ENCODE measurements around the gene EXOSC1.
"Not testable (repeated sequence)": the region's sequence is repeated elsewhere in the genome, so short reads cannot be mapped to it uniquely, and the experiment has no call there.

Gene EXOSC1

GRCh38 chr10:97483506-97483905 lies 37.7 kb upstream of the EXOSC1 start:
- TF ChIP-seq CTCF (IDR thresholded peaks at IDR 0.05; ENCODE audit: low read depth, low read length): no peak
- peak; percentile 18 to 33 for DNase-seq (ENCODE audit: low read depth in 2 of 2)
- no peak overlapping the region for H3K4me3 ChIP-seq (replicated peaks in 1 of 2; ENCODE audit: low read depth in 2 of 2, low read length in 2 of 2)

- TF ChIP-seq CTCF (IDR thresholded peaks at IDR 0.05; ENCODE audit: low read depth, low read length): no peak
- no peak for DNase-seq (ENCODE audit: low read depth in 2 of 2)
- H3K4me3 ChIP-seq (replicated peaks in 1 of 2; ENCODE audit: low read depth in 2 of 2, low read length in 2 of 2): no peak overlapping the region
Observed at GRCh38 chr10:97482381-97482780, 36.6 kb upstream of the EXOSC1 start.

GRCh38 chr10:97481071-97481470 lies 35.3 kb upstream of the EXOSC1 start:
- no peak for TF ChIP-seq CTCF (IDR thresholded peaks at IDR 0.05; ENCODE audit: low read depth, low read length)
- DNase-seq (ENCODE audit: low read depth in 2 of 2): no peak
- no peak overlapping the region for H3K4me3 ChIP-seq (replicated peaks in 1 of 2; ENCODE audit: low read depth in 2 of 2, low read length in 2 of 2)

GRCh38 chr10:97479939-97480338 lies 34.1 kb upstream of the EXOSC1 start:
- no peak overlapping the region for H3K4me3 ChIP-seq (replicated peaks in 1 of 2; ENCODE audit: low read depth in 2 of 2, low read length in 2 of 2)
- DNase-seq (ENCODE audit: low read depth in 2 of 2): no peak
- no peak for TF ChIP-seq CTCF (IDR thresholded peaks at IDR 0.05; ENCODE audit: low read depth, low read length)

- not testable (repeated sequence) for H3K4me3 ChIP-seq (replicated peaks in 1 of 2; ENCODE audit: low read depth in 2 of 2, low read length in 2 of 2)
Observed at GRCh38 chr10:97479410-97479809, 33.6 kb upstream of the EXOSC1 start.

GRCh38 chr10:97475936-97476594 lies 30.3 kb upstream of the EXOSC1 start:
- DNase-seq (ENCODE audit: low read depth in 2 of 2): peak; percentile 82 to 89
- no peak overlapping the region for H3K4me3 ChIP-seq (replicated peaks in 1 of 2; ENCODE audit: low read depth in 2 of 2, low read length in 2 of 2)
- TF ChIP-seq CTCF (IDR thresholded peaks at IDR 0.05; ENCODE audit: low read depth, low read length): no peak

More at GRCh38 chr10:97479410-97479809, 33.6 kb upstream of the EXOSC1 start:
- DNase-seq (ENCODE audit: low read depth in 2 of 2): peak in 1 of 2 donors; percentile 44

- H3K4me3 ChIP-seq (replicated peaks in 1 of 2; ENCODE audit: low read depth in 2 of 2, low read length in 2 of 2): no peak overlapping the region
- DNase-seq (ENCODE audit: low read depth in 2 of 2): no peak
- TF ChIP-seq CTCF (IDR thresholded peaks at IDR 0.05; ENCODE audit: low read depth, low read length): no peak
Observed at GRCh38 chr10:97474918-97475317, 29.1 kb upstream of the EXOSC1 start.

GRCh38 chr10:97468781-97469180 lies 23.0 kb upstream of the EXOSC1 start:
- DNase-seq (ENCODE audit: low read depth in 2 of 2); H3K4me3 ChIP-seq (replicated peaks in 1 of 2; ENCODE audit: low read depth in 2 of 2, low read length in 2 of 2): not testable (repeated sequence)

Measured in cardiac fibroblast (primary cell).